NCI-H1092 (cell line): ENCODE data around the gene TNS1.

Experiments used
- DNase-seq: peaks from one replicate; lab custom pipeline; 2025; lab: John Stamatoyannopoulos, UW

Gene TNS1

DNA sequence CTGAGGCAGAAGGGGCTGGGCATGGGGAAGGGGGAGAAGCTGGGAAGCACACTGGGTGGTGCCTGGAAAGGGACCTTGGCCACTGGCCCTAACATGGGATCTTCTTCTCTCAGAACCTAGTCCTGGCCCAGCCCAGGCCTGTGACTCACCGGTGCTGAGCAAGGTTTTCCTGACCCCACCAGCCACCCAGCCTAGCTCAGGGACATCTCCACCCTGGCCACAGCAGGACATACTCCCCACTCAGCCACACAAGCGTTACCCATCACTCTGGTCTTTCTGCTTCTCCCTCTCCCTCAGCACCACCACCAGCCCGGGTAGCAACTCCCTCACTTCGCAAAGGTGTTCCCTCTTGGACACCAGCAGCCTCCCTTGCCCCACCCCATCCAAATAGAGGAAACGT is 22.8 kb downstream of the TNS1 start:
- DNase-seq, result no peak

DNA sequence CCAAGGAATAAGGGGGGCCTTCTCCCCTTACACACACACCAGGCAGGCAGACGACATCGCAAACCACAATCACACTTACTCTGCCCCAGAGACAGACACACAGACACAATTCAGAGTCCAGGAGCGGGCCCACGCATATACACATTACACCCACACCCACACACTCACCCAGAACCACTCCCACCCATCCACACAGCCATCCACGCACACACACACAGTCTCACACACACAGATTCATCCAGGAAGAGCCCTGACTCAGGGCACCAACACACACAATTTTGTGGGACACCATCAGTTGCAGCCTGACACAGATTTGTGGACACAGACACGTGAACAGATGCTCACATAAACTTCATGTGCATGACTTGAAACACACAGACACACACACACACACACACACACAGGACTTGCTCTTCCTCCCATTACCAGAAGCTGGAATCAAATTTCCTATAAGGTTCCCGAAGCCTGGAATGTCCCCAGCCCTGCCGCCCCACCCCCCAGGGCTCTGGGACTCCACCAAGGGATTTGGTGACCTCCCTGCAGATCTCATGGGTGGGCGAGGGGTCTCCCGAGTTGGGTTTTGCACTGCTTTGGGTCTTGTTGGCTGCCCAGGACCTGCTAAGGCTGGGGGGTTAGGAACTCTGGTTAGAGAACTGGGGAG is 23.5 kb downstream of the TNS1 start:
- no peak for DNase-seq

GRCh38 chr2:217978536-217979150 is 24.2 kb downstream of the TNS1 start:
- no peak for DNase-seq

DNA sequence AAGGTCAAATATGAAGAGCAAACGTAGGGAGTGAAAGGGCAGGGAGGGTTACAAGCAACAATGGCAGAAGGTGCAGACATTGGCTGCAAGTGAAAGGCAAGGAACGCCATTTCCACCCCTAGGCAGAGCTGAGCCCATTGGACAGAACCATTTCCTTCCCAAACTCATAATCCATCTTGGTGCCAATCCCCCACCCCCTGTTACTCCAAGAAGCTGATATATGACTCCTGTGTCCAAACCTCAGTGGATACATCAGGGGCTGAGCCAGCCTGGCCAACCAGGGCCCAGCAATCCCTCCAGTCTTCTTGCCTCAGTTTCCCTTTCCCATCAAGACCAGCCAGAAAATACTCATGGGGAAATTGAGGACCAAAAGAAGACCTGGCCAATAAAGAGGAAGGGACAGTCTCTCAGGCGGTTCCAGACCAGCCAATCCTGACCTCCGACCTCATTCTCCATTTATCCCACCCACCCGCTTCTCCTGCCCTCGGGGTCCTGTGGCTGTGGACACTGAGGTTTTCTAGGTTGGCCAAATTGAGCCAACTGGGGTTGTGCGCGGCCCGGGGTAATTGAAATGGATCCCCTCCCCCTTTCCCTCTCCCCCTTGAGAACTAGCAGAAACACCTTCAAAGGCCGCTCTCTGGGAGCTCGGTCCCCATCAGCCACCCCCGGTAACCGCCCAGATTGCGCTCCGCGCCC is 24.8 kb downstream of the TNS1 start:
- no peak for DNase-seq

DNA sequence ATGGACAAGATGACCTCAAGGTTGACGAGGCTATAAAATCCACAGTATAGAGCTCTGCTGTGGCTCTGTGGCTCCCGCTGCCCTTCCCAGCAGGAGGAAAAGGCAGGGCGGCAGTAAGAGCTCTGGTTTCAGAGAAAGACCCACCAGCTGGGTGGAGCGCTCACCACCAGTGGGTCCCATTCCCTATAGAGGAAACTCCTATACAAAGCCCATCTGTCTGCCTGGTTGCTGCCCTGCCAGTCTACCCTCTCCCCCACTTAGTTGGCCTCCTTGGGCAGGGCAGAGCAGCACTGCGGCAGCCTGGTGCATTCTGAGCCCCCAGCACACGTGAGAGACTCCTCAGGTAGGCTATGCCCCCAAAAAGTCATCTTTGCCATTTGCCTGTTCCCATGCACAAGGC is 26.5 kb downstream of the TNS1 start:
- DNase-seq, result no peak

DNA sequence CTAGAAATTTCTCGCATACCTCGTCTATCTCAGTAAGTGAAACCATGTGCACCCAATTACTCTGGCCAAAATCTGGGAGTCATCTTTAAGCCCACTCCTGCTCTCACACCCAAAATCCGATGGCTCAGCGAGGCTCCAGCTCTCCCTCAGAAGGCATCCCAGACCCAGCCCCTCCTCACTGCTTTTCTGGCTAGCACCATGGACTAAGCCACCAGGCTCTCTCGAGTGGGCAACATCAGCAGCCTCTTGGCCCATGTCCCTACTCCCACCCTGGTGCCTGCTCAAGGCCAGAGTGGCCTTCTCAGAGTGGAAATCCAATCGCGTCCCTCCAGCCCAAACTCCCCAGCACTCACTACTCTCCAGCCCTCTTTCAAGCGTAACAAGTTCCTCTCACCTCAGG is 27.2 kb downstream of the TNS1 start:
- no peak for DNase-seq

DNA sequence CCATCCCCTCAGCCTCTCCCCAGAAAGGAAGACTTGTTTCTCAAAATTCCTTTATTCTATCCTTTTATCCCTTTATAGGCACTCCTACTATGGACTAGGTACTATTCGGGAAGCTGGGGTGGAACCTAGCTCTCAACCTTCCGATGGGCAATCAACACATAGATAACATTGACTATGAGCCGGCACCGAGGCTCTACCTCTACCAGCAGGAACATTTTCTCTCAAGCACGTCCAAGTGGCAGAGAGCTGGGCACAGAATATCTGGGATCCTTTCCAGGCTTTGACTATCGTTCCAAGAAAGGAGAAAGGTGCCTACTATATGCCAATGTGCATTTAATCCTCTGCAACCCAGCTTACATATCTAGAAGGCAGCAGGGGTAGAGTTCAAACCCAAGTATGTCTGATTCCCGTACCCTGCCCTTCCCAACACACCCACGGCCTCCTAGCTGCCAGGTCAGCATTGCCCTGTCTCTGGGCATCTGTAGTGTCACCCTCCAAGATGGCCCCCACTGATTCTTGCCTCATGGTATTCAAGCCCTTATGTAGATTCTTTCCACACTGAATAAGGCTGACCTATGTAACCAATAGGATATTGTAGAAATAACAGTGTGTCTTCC is 28.3 kb downstream of the TNS1 start:
- no peak for DNase-seq

DNA sequence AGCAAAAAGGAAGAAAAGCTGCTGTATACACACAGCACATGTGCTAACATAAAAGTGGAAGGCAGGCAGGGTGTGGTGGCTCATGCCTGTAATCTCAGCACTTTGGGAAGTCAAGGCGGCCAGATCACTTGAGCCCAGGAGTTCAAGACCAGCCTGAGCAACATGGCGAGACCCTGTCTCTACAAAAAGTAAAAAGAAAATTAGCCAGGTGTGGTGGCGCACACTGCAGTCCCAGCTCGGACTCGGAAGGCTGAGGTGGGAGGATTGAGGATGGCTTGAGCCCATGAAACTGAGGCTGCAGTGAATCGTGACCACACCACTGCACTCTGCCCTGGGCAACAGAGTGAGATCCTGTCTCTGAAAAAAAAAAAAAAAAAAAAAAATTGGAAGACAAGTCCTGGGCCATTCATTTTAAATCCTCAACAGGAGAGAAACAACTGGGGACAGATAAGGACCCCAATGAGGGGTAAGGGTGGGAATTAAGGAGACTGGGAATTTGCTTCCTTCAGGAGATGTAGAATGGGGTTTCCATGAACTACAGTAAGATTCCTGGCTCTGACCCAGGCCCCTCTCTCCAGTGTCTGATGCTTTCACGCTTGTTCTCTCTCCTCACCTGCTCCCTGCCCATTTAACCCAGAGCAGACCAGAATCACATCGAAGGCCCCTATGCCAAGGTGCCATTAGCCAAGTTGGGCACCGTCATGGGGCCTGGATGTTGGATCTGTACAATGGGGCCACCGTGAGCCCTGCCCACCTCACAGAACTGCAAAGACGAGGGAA is 29.6 kb downstream of the TNS1 start:
- DNase-seq, result no peak

DNA sequence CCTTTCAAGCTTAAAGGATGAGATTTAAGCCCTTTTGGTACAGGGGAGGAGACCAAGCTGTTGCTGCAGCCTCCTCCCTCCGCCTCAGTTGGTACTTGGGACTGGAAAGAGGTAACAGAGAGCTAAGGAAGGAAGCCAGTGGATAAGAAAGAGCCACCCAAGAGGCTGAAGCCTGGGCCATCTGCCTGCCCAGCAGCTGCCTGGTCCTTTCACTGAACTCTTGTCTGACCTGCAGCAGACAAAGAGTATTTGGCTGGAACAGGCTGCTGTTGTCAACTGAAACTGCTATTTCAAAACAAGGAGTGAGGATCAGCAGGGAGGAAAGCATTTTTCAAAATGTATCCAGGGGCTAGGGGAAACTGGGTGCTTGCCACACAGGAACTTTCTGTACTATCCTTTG is 30.3 kb downstream of the TNS1 start:
- no peak for DNase-seq

- DNase-seq, result no peak
These were observed 30.8 kb downstream of the TNS1 start for GRCh38 chr2:217972037-217972436.

DNA sequence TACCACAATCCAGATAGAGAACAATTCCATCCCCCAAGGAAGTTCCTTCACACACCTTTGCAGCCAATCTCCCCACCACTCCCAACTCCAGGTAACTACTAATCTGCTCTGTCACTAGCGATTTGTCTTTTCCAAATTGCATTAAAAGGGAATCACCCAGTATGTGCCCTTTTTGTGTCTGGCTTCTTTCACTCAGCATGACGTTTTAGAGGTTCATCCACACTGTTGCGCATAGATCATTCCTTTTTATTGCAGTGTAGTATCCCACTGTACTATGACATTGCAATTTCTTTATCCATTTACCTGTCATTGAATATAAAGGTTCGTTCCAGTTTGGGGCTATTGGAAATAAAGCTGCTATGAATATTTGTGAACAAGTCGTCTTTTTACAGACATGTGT is 31.6 kb downstream of the TNS1 start:
- DNase-seq, result no peak

DNA sequence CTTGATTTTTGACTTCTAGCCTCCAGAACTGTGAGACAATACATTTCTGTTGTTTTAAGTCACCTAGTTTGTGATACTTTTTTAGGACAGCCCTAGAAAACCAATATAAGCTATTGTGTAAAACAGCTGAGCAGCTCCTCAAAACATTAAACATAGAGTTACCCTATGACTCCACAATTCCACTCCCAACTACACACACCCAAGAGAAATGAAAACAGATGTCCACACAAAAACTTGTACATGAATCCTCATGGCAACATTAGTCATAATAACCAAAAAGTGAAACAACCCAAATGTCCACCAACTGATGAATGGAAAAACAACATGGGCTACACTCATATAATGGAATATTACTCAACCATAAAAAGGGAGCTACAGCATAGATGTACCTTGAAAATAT is 32.6 kb downstream of the TNS1 start:
- DNase-seq, result no peak

GRCh38 chr2:217969588-217969987 is 33.2 kb downstream of the TNS1 start:
- DNase-seq, result no peak

- no peak for DNase-seq
These were observed 34.8 kb downstream of the TNS1 start for GRCh38 chr2:217968023-217968422.

GRCh38 chr2:217966423-217967070 is 36.2 kb downstream of the TNS1 start:
- DNase-seq, result no peak

DNA sequence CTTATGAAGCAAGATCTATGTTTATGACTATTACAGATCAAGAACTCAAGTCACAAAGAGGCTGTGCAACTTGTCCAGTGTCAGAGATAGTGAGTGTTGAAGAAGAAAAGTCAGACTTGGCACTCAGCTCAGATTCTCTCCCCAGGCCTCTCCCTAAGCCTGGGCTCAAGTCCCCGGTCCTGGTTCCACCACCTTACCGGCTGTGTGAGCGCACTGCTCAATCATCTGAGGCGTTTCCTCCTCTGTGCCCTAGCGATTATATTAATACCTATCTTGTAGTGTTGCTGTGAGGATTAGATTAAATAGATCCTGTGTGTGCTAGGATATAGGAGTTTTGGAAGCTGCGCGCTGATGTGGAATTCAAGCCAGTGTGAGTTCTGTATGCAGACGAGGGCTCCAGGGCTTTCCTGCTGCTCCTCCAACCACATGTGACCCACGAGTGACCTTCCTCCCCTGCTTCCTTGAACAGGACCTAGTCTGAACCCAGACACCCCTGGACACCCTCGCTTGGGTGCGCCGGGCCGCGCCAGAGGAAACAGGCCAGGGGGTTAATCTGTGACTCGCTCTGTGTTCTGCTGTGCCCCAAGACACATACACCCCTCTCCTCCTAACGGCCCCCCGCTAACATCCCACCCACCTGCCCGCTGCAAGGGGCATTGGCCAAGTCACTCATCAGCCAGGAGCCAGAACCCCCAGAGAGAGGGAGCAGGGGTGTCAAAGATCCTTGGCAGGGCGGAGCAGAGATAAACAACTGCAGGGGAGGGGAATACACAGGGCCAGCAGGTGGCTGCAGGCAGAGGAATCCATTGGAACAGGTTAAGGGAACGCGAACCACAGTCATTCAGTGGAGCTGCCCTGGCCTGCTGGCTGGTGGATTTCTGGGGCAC is 38.3 kb downstream of the TNS1 start:
- DNase-seq, result no peak

GRCh38 chr2:217960351-217960750 is 42.4 kb downstream of the TNS1 start:
- DNase-seq, result no peak

- DNase-seq, result no peak
These were observed 43.1 kb downstream of the TNS1 start for GRCh38 chr2:217959723-217960122.

DNA sequence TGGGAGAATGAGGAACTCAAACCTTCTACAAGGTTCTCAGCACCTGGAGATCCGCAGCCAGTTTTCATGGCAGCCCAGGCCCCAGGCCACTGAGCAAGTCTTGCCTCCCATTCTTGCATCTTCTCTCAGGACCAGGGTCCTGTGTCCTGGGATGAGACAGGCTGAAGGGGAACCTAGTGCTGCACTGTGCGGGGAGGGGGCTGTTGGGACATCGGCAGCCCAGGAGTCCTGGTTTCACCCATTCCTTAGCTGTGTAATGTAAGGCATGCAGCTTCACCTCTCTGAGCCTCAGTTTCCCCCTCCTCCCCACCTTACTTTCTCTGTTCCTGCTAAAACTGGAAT is 43.9 kb downstream of the TNS1 start:
- no peak for DNase-seq

DNA sequence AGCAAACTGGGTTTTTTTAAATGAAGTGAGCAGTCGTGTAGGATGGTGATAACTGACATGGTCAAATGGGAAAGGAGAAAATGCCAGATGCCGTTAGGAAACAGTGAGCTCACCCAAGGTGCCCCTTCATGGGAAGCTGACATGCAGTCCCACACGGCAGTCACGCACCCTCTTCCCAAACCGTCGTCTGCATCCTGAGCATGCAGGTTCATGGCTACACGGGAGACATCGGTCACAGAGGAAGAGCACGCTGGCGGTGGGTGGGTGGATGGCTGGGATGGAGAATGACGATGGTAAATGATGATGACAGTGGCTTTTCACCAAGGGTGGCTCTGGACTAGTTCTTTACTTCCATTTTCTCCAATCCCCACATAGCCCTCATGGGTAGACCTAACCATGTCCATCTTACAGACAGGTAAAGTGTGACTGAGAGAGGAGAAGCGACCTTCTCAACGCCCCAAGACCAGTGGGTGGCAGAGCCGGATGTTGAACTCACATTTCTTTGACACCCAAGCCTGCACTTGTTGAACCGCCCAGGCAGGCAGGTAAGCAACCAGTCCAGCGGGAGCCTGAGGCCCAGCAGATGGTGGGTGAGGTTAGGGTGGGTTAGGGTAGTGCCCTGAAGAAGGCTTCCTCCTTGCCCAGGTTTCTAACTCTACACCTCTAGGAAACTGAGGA is 44.5 kb downstream of the TNS1 start:
- no peak for DNase-seq
